MM.1S (cell line): ENCODE data around the gene NLRP11.

Experiments used
- EZH2 ChIP-seq: fragments of 300-600 bp; sonication (generic); optimal IDR thresholded peaks from 2 replicates; pipeline ENCODE3; 2017; ENCODE audit warnings: low read depth, mild to moderate bottlenecking, antibody characterized with exemption, low read length, mixed read lengths
- EZH2phosphoT487 ChIP-seq: fragments of 300-600 bp; sonication (generic); IDR thresholded peaks from 2 replicates; pipeline ENCODE4 v1.6.1; 2018; ENCODE audit warnings: antibody characterized with exemption, low read length
- TF ChIP-seq, protein P1 (sequence below): fragments of 300-600 bp; sonication (generic); IDR thresholded peaks from 2 replicates; pipeline ENCODE4 v1.5.1; 2016; ENCODE audit warnings: antibody characterized with exemption, low read length, mixed read lengths

DNA sequence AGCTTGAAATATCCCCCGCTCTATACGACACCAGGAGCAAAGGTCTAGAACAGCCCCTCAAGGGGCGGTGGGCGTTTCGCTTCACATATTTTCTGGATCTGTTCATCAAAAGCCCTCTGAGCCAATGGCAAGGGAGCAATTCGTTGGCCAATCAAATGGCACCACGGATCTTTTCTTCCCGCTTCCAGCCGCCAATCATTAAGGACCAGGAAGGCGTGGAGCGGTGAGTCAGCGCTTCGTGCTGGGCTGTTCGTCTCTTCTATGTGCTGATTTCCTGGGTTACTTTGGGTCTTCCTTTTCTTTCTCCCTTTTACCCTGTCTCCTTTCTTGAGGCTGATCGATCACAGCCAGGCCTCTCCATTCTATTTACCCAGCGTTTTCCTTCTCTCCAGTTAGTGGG, 4.5 kb upstream of the NLRP11 start, which contains the start of gene NLRP4:
- TF ChIP-seq, protein P1, sequence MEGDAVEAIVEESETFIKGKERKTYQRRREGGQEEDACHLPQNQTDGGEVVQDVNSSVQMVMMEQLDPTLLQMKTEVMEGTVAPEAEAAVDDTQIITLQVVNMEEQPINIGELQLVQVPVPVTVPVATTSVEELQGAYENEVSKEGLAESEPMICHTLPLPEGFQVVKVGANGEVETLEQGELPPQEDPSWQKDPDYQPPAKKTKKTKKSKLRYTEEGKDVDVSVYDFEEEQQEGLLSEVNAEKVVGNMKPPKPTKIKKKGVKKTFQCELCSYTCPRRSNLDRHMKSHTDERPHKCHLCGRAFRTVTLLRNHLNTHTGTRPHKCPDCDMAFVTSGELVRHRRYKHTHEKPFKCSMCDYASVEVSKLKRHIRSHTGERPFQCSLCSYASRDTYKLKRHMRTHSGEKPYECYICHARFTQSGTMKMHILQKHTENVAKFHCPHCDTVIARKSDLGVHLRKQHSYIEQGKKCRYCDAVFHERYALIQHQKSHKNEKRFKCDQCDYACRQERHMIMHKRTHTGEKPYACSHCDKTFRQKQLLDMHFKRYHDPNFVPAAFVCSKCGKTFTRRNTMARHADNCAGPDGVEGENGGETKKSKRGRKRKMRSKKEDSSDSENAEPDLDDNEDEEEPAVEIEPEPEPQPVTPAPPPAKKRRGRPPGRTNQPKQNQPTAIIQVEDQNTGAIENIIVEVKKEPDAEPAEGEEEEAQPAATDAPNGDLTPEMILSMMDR: no peak
- TF ChIP-seq EZH2phosphoT487 (no peak), EZH2 (no peak)
